Stomach (tissue), 4 donors: ENCODE data around the gene CIRBP.

Experiments used
- CTCF ChIP-seq, 7 experiments: fragments of 450-650 bp in 4 of 7; fragments of 200-600 bp in 3 of 7; sonication (generic) in 3 of 7; IDR thresholded peaks; one replicate each; pipeline ENCODE4 v1.5.1; 2016 to 2019; ENCODE audit warnings: antibody characterized with exemption in 7 of 7, control low read depth in 2 of 7, mild to moderate bottlenecking in 1 of 7
- POLR2A ChIP-seq, 4 donors: fragments of 450-650 bp; IDR thresholded peaks; one replicate each; pipeline ENCODE4 v1.6.1; 2016; ENCODE audit warnings: antibody characterized with exemption in 4 of 4, control low read depth in 2 of 4, mild to moderate bottlenecking in 1 of 4, moderate library complexity in 1 of 4

GRCh38 chr19:1284979-1285736 is 16.0 kb downstream of the CIRBP start:
- TF ChIP-seq POLR2A (IDR thresholded peaks at IDR 0.05) (no peak), CTCF (IDR thresholded peaks at IDR 0.05) (no peak)
